ENCODE results near the gene NYAP2. TPM values are rescaled to one million over a fixed set of nuclear protein-coding genes. Genes with fewer than 3 reads are reported as not detected.

NYAP2 gene
- total and polyA plus RNA-seq, 2 of the 4 experiments (the other 2 are of a cell fraction), result not detected

DNA sequence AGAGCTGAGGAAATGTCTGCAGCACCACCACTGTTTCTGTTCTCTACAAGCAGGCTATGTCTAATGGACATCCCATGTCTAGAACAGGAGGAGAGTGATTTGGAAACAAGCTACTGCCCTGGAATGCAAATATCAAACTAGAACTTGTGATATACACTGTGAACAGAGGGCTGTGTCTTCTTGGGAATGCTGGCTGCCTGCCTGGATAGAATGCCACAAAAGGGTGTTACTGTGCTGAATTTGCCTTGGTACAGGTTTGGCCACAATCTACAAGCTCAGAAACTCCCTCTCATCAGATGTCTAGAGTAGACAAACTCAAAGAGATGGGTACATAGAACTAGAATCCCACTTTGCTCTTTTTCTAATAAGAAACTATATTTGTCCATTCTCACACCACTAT, 170.5 kb downstream of the NYAP2 start:
- H3K9ac ChIP-seq (ENCODE audit: low read depth, low read length), result no peak overlapping the region
- CTCF ChIA-PET, result no interaction called here
- no peak overlapping the region for H2BK120ac ChIP-seq (ENCODE audit: low read depth, low read length)
- H3K79me1 ChIP-seq (ENCODE audit: low read depth in 1 of 2, low read length in 2 of 2), result no peaks in the 10 kb centered on the region
- no peaks in the 10 kb centered on the region for H4K20me1 ChIP-seq (ENCODE audit: insufficient read depth, low read length)
- no peak overlapping the region for H4K5ac ChIP-seq (ENCODE audit: low read depth, low read length)
- no peak overlapping the region for H2BK15ac ChIP-seq (ENCODE audit: low read depth, low read length)
- no peak overlapping the region for H3K14ac ChIP-seq (replicated peaks; ENCODE audit: low read depth, low read length)
- POLR2A ChIA-PET (ENCODE audit: unreplicated experiment), result no interaction called here
- dilution Hi-C loops (cut with HindIII; ENCODE audit: low sequenced_read_pairs, unreplicated experiment), result no loop called here
- no peak overlapping the region for H3K56ac ChIP-seq (ENCODE audit: extremely low read depth, insufficient read depth, low read length)
- TF ChIP-seq RAD21 (IDR thresholded peaks at IDR 0.05; ENCODE audit: low read length) (no peak), BHLHE40 (IDR thresholded peaks at IDR 0.05; ENCODE audit: low read depth, low read length) (no peak), NFE2L2 (IDR thresholded peaks at IDR 0.05; ENCODE audit: low read depth, low read length) (no peak)
- no peak overlapping the region for H3K4ac ChIP-seq (ENCODE audit: low read depth, low read length)
- H3K23ac ChIP-seq (ENCODE audit: low read depth, low read length), result no peak overlapping the region
- DNase-seq (no peak), ATAC-seq (ENCODE audit: low read depth) (no peak)
- H2BK20ac ChIP-seq (ENCODE audit: low read depth, low read length), result no peak overlapping the region
- H3K18ac ChIP-seq (ENCODE audit: low read depth, low read length), result no peak overlapping the region
- no peaks in the 10 kb centered on the region for H3K9me1 ChIP-seq (ENCODE audit: insufficient read depth, low read length)
- H2AK9ac ChIP-seq (replicated peaks; ENCODE audit: low read depth, low read length, poor library complexity), result no peak overlapping the region
- in situ Hi-C loops (cut with MboI; ENCODE audit: low sequenced_read_pairs), result no loop called here
- no peak overlapping the region for H4K8ac ChIP-seq (ENCODE audit: low read depth in 2 of 2, low read length in 2 of 2)
- H2AK5ac ChIP-seq (ENCODE audit: low read depth, low read length), result no peak overlapping the region
- H3K4me1 ChIP-seq (ENCODE audit: control insufficient read depth, insufficient read depth, low read length), result no peaks in the 10 kb centered on the region
- intact Hi-C loops (cut with micrococcal nuclease), result no loop called here
- no peaks in the 10 kb centered on the region for H3K9me3 ChIP-seq (ENCODE audit: control insufficient read depth, insufficient read depth, low read length)
- H3K27ac ChIP-seq (ENCODE audit: insufficient read depth, low read length), result no peak overlapping the region
- H2BK5ac ChIP-seq (ENCODE audit: low read depth, low read length, poor library complexity, severe bottlenecking), result no peak overlapping the region
- no peak overlapping the region for H4K91ac ChIP-seq (ENCODE audit: insufficient read depth, low read depth, low read length)
- BruUV-seq (replicated peaks), result no TSS peak
- H3K36me3 ChIP-seq (ENCODE audit: control insufficient read depth, insufficient read depth, low read length), result no peaks in the 10 kb centered on the region
- no peak overlapping the region for H3K4me3 ChIP-seq (ENCODE audit: insufficient read depth, low read depth, low read length)
- H3K27me3 ChIP-seq (ENCODE audit: control insufficient read depth, insufficient read depth, low read length), result no peaks in the 10 kb centered on the region; the same call in 1 of the 2 replicates
- H2AFZ ChIP-seq (replicated peaks; ENCODE audit: low read length, poor library complexity), result no peak overlapping the region
- no peak overlapping the region for H3K4me2 ChIP-seq (ENCODE audit: low read depth, low read length)
